ENCODE data around the gene LCE1B.

Gene LCE1B

GRCh38 chr1:152786077-152786476, 25.7 kb upstream of the LCE1B start, which contains the start of gene LCE1E:
LCE1E (plus strand) TSS chr1:152786257; CDS start chr1:152787300, 1,043 bp downstream.
- H3K4me3 ChIP-seq (replicated peaks; ENCODE audit: insufficient read depth, low read length): no peak within 1 kb of the TSS
- TF ChIP-seq GABPA (IDR thresholded peaks at IDR 0.05; ENCODE audit: low read depth) (no peak), REST (IDR thresholded peaks at IDR 0.05; ENCODE audit: insufficient replicate concordance, low read depth) (no peak), POLR2AphosphoS5 (IDR thresholded peaks at IDR 0.05; ENCODE audit: low read depth) (no peak), SPI1 (IDR thresholded peaks at IDR 0.05; ENCODE audit: borderline replicate concordance, low read depth) (no peak), CTCF (IDR thresholded peaks at IDR 0.05; ENCODE audit: insufficient read depth, low read length) (no peak)
- no peak within 1 kb of the TSS for H3K27ac ChIP-seq (replicated peaks)
- DNase-seq (ENCODE audit: low read depth in 1 of 2, low spot score in 1 of 2): no peak
- peaks cover 7% of the 10 kb centered on the region for H3K27me3 ChIP-seq (ENCODE audit: insufficient read depth, poor library complexity, severe bottlenecking)

DNA sequence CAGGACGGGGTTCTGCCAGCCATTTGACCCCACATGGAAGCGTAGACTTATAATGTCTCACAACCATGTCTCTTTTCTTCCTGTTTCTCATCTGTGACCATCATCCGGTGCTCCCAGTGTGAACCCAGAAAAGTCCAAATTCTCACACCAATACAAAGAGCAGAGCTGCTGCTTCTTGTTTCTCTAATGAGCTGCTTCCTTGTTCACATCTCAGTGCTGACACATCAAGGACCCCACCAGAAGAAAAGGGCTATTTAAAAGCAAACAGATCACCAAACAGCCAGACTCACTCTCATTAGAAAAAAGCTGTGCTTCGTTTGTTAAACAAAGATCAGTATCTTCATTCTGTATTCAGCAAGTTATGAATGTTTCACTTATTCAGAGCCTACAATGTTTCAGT, 16.1 kb upstream of the LCE1B start:
- H3K27me3 ChIP-seq (ENCODE audit: insufficient read depth, poor library complexity, severe bottlenecking): peaks cover 4% of the 10 kb centered on the region
- no peak overlapping the region for H3K4me3 ChIP-seq (replicated peaks; ENCODE audit: insufficient read depth, low read length)
- DNase-seq (ENCODE audit: low read depth in 1 of 2, low spot score in 1 of 2): no peak
- H3K27ac ChIP-seq (replicated peaks): no peak overlapping the region
- TF ChIP-seq GABPA (IDR thresholded peaks at IDR 0.05; ENCODE audit: low read depth): no peak
- TF ChIP-seq SPI1 (IDR thresholded peaks at IDR 0.05; ENCODE audit: borderline replicate concordance, low read depth): no peak
- TF ChIP-seq CTCF (IDR thresholded peaks at IDR 0.05; ENCODE audit: insufficient read depth, low read length): no peak
- no peak for TF ChIP-seq POLR2AphosphoS5 (IDR thresholded peaks at IDR 0.05; ENCODE audit: low read depth)
- no peak for TF ChIP-seq REST (IDR thresholded peaks at IDR 0.05; ENCODE audit: insufficient replicate concordance, low read depth)

GRCh38 chr1:152796421-152796820, 15.3 kb upstream of the LCE1B start, which contains the start of gene LCE1D:
LCE1D (plus strand) TSS chr1:152796721; CDS start chr1:152797795, 1,074 bp downstream.
- no peak within 1 kb of the TSS for H3K27ac ChIP-seq (replicated peaks)
- no peak within 1 kb of the TSS for H3K4me3 ChIP-seq (replicated peaks; ENCODE audit: insufficient read depth, low read length)
- H3K27me3 ChIP-seq (ENCODE audit: insufficient read depth, poor library complexity, severe bottlenecking): peaks cover 5% of the 10 kb centered on the region
- DNase-seq (ENCODE audit: low read depth in 1 of 2, low spot score in 1 of 2): no peak
- TF ChIP-seq GABPA (IDR thresholded peaks at IDR 0.05; ENCODE audit: low read depth): no peak
- TF ChIP-seq REST (IDR thresholded peaks at IDR 0.05; ENCODE audit: insufficient replicate concordance, low read depth): no peak
- no peak for TF ChIP-seq POLR2AphosphoS5 (IDR thresholded peaks at IDR 0.05; ENCODE audit: low read depth)
